T-helper 2 cell (primary cell): Measurements from ENCODE around the gene VWF.
A peak's percentile ranks its signal among the peaks of the same experiment; 100 is the strongest.
"Not testable (repeated sequence)": the region's sequence is repeated elsewhere in the genome, so short reads cannot be mapped to it uniquely, and the experiment has no call there.

ENCODE experiments used
- DNase-seq, 5 experiments: peaks; one replicate each; pipeline versions ENCODE4 v3.0.0 to v3.0.0-alpha.2; 2012 to 2022

Gene VWF

GRCh38 chr12:6145564-6145963 is 21.1 kb upstream of the VWF start:
- DNase-seq: no peak

GRCh38 chr12:6143303-6143675 is 18.8 kb upstream of the VWF start:
- DNase-seq: no peak

DNA sequence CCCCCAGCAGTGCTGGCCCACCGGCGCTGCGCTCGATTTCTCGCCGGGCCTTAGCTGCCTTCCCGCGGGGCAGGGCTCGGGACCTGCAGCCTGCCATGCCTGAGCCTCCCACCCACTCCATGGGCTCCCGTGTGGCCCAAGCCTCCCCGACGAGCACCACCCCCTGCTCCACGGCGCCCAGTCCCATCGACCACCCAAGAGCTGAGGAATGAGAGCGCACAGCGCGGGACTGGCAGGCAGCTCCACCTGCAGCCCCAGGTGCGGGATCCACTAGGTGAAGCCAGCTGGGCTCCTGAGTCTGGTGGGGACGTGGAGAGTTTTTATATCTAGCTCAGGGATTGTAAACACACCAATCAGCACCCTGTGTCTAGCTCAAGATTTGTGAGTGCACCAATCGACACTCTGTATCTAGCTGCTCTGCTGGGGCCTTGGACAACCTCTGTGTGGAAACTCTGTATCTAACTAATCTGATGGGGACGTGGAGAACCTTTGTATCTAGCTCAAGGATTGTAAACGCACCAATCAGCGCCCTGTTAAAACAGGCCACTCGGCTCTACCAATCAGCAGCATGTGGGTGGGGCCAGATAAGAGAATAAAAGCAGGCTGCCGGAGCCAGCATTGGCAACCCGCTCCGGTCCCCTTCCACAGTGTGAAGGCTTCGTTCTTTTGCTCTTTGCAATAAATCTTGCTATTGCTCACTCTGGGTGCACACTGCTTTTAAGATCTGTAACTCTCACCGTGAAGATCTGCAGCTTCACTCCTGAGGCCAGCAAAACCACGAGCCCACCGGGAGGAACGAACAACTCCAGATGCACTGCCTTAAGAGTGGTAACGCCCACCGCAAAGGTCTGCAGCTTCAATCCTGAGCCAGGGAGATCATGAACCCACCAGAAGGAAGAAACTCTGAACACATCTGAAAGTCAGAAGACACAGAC is 18.2 kb upstream of the VWF start:
- not testable (repeated sequence) for DNase-seq

DNA sequence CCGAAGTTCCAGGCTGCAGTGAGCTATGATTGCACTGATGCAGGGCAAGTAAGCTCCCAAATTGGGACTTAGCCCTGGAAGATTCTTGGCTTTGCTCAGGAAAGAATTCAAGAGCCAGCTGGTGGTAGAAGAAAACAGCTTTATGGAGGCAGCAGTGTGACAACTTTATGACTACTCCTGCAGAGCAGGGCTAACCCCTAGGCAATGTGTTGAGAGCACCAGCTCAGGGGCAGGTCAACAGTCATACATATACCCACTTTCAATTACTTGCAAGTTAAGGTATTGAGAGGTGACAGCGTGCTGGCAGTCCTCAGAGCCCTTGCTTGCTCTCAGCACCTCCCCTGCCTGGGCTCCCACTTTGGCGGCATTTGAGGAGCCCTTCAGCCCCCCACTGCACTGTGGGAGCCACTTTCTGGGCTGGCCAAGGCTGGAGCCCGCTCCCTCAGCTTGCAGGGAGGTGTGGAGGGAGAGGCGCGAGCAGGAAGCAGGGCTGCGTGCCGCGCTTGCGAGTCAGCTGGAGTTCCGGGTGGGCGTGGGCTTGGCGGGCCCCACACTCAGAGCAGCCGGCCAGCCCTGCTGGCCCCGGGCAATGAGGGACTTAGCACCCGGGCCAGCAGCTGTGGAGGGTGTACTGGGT is 17.4 kb upstream of the VWF start:
- not testable (repeated sequence) for DNase-seq

DNA sequence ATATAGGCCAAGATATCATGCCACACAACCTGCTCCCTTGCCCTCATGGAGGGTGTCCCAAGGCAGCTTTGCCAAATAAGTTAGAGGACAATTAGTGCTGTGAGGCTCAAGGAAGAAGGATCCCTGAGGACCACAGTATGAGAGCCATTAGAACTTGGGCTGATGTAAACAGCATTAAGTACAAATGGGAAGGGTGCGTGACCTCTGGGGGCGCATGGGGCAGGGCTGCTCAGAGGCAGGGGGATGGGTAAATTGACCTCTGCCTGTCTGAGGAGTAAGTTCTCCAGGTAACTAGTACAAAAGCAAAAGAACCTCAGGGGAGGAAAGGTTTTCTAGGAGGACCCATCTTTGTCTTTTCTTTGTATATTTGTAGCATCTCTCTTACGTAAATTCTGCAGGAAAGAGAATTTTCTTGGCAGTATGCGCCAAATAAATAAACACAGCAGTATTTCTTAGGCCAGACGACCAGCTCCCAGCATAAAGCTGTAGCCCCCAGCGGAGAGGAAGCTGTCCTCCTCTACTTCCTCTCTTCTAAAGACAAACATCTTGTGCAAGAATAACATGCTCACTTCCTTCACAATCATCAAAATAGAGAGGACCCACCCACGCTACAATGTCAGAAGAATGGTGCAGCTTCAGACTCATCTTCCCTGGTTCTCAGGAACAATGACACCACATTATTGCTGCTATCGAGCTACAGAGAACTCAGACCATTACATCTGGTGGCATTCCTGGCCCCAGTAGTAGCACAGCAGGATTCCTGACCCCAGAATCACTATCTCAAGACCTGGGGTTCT is 16.4 kb upstream of the VWF start:
- peak in 1 of 5 experiments; percentile 20 for DNase-seq

DNA sequence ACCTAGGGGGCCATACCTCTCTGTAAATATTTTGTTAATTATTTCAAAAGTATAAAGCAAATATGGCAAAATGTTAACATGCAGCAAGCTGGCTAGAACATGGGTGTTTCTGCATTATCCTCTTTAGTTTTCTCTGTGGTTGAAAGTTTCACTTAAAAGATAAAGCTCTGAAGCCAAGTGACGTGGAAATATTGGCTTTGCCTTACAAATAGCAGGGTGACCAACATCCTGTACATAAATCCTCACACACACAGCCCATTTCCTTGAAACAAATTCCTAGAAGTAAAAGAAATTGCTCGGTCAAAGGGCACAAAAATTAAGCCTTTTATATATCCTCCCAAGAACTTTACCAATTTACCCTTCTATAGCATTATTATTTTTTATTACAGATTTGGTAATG is 10.6 kb upstream of the VWF start:
- no peak for DNase-seq

- DNase-seq: no peak
Observed at GRCh38 chr12:6133642-6134041, 9.2 kb upstream of the VWF start.

GRCh38 chr12:6132496-6132895 is 8.0 kb upstream of the VWF start:
- no peak for DNase-seq

DNA sequence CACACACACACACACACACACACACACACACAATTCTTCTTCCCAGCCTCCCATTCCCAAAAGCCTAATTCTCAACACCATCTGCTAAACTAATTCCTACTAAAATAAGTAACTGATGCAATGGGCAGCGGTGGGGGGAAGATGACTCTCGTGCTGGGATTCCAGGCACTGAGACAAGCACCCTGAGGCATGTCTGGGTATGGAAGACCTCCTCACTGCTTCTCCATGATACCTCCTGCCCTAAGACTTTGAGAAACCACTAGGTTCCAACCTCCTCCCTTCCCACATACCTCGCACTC is 789 bp upstream of the VWF start:
- no peak for DNase-seq

DNA sequence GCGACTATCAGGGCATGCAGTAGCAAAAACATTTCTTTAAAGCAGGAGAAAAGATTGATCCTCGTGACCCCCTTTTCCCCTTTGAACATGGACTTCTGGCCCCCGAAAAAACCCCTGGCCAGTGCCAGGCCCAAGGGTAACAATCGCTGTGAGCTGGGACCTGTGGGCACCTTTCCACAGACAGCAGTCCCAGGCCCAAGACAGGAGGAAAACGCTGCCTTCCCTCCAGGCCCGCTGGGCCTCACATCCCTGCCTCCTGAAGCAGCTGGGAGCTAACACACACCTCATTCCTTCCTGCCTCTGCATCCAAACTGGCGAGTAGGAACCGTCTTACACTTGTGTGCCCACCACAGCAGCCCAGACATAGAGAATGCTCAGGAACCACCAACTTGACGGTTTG is 1.2 kb downstream of the VWF start:
- no peak for DNase-seq

DNA sequence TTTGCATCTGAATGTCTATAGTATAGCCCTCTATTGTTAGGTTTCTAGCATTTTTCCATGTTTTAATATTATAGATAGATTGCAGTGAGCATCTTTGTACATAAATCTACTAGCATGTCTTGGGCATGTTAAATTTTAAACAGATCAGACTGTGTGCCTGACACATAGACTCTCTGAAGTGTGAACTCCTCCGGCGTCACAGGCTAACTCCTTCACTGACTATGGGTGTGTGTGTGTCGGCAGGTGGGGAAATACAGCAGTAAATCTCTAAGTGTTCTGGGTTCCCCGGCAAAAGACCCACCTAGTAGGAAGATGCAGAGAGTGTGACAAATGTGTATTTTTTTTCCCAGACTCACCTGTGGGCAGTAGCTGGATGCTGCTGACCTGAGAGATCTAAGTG is 2.3 kb downstream of the VWF start:
- no peak for DNase-seq

DNA sequence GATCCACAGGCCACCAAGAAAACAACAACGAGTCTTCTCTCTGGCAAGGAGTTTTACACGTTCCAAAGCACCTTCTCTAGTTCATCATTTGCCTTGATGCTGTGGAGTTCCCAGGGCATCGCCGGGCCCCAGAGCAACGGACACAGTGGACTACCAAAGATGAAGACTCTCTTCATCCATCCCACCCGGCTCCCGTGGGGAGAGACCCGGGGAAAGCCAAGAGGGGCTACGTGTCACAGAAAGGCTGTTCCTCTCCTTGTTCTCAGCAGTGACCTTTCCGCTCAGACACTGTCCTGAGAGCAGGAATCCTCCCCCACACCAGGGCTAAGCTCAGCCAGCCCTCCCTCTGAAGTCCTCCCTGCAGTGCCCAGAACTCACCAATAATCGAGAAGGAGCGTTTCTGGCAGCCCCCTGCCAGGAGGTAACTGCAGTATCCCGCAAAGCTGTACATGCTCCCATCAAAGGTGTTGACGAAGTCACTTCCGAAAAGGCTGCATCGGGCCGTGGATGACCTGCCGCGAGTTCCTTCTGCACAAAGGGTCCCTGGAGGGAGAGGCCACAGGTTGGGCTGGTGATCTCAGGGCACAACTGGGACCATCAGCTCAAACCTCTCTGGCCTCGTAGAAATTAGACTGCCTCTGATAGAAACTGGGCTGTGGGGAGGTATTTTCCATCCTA is 3.5 kb downstream of the VWF start:
- DNase-seq: no peak

DNA sequence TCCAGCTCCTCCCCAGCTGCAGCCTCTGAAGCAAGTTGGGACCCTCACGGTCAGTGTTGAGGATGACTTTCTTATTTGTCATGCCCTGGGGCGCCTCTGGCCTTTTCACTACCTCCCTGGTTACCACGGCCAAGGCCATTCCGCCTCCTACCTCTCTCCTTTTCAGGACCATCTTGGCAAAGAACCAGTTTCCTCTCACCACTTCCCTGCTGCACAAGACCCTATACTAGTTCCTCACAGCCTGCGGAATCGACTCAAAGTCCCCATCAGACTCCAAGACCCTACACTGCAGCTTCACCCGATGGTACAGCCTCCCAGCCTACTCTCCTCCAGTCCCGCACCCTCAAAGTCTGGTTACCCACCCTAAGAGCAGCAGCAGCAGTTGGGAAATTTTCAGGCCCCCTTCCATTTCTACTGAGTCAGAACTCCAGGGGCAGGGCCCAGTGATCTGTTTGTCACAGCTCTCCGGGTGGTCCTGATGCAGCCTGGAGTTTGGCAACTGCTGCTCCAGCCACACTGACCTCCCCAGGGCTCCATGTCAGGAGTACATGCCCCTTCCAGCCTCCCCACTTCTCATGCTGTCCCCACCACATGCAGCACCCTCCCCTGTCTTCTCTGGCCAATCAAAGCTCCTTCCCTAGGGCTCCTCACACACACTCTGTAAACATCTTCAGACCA is 5.4 kb downstream of the VWF start:
- DNase-seq: no peak

GRCh38 chr12:6116471-6117021 is 7.9 kb downstream of the VWF start:
- DNase-seq: no peak

DNA sequence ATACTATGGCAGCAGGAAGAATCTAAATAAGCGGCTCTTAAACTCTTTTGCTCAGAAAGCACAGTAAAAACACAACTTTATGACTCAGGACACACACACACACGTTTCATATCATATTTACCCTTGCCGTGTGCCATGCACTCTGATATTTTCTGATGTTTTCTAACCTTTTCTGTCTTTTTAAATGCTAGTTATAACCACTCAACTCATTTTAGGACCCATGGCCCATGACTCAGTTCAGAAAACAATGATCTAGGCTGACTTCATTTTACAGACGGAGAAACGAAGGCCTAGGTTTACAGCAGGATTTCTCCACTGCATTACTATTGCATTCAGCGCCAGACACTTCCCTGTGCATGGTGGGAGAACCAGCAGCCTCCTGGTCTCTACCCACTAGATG is 9.1 kb downstream of the VWF start:
- DNase-seq: no peak

DNA sequence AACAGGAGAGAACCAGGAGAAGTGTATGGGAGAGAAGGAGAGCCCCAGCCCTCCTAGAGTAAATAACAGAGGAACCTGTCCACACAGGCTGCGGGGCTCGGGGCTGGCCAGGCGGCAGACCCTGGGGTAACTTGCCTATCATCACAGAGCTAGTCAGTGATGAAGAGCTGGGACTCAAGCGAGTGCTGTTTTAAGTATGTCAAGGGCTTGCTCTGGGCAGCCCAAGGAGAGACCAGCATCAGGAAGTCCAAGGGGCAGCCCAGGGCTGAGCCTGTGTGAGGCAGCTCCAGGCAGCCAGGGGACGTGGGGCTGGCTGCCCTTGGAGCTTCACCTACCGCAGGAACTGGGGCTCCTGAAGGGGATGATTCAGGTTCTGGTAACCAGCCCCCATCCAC is 10.0 kb downstream of the VWF start:
- DNase-seq: no peak

DNA sequence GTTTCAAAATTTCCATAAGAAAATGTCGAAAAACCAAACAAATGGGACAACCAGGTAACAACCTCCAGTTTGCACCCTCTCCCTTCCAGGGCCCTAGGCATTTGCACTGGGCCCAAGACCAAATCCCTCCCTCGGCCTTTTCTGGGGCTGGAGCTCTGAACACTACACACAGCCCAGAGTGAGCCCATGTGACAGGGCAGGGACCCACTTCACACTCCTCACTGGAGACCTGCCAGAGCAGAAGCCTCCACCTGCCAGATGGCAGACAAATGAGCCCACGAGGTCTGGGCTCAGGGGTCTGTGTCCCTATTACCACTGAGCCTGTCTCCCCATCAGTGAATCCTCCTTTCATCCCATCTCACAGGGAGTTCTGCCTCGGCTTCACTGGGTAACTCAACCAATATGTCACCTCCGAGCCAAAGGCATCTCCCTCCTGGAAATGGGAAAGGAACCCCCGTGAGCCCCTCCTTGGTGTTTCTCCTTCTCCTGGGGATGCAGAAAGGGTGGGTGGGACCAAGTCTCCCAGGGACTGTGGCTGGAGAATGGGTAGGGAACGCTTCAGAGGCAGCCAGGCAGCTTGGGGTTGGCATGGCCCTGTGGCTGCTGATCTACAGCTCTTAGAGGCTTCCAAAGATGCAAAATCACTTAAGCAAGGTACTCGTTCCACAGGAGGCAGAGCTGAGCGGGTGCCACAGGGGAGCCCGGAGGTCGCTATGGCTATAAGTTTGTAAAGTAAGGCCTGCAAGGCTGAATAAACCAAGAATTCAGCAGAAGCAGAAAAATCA is 10.6 kb downstream of the VWF start:
- DNase-seq: no peak

DNA sequence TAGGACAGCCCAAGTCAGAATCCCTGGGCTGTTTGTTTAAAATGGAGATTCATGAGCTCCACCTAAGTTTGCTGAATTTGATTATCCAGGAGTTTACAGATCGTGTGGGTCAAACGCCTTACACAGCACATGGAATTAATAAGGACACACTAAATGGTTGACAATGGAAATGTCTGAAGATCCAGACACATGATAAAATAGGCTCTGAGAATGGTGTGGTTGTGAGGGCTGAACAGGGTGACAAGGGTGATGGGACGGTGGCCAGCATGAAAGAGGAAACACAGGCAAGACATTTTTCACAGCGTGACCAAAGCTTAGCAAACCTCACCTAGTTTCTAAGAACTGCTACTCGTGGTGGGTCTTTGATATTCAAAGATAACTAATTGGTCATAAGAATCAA is 12.5 kb downstream of the VWF start:
- DNase-seq: no peak

GRCh38 chr12:6110006-6110405 is 14.5 kb downstream of the VWF start:
- DNase-seq: no peak

- DNase-seq: no peak
Observed at GRCh38 chr12:6106218-6106617, 18.3 kb downstream of the VWF start.

GRCh38 chr12:6104842-6105241 is 19.6 kb downstream of the VWF start:
- DNase-seq: no peak
